ENCODE measurements around the gene DES.

The DES gene

GRCh38 chr2:219446689-219447088 is 28.5 kb downstream of the DES start:
- TF ChIP-seq, protein P1, sequence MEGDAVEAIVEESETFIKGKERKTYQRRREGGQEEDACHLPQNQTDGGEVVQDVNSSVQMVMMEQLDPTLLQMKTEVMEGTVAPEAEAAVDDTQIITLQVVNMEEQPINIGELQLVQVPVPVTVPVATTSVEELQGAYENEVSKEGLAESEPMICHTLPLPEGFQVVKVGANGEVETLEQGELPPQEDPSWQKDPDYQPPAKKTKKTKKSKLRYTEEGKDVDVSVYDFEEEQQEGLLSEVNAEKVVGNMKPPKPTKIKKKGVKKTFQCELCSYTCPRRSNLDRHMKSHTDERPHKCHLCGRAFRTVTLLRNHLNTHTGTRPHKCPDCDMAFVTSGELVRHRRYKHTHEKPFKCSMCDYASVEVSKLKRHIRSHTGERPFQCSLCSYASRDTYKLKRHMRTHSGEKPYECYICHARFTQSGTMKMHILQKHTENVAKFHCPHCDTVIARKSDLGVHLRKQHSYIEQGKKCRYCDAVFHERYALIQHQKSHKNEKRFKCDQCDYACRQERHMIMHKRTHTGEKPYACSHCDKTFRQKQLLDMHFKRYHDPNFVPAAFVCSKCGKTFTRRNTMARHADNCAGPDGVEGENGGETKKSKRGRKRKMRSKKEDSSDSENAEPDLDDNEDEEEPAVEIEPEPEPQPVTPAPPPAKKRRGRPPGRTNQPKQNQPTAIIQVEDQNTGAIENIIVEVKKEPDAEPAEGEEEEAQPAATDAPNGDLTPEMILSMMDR (IDR thresholded peaks at IDR 0.05; ENCODE audit: control insufficient read depth, insufficient read depth, low read depth, low read length, missing control alignments), result no peak
- no peak overlapping the region for H3K4me3 ChIP-seq (ENCODE audit: control insufficient read depth, low read depth, low read length)
- no peak for DNase-seq (ENCODE audit: low read depth)

DNA sequence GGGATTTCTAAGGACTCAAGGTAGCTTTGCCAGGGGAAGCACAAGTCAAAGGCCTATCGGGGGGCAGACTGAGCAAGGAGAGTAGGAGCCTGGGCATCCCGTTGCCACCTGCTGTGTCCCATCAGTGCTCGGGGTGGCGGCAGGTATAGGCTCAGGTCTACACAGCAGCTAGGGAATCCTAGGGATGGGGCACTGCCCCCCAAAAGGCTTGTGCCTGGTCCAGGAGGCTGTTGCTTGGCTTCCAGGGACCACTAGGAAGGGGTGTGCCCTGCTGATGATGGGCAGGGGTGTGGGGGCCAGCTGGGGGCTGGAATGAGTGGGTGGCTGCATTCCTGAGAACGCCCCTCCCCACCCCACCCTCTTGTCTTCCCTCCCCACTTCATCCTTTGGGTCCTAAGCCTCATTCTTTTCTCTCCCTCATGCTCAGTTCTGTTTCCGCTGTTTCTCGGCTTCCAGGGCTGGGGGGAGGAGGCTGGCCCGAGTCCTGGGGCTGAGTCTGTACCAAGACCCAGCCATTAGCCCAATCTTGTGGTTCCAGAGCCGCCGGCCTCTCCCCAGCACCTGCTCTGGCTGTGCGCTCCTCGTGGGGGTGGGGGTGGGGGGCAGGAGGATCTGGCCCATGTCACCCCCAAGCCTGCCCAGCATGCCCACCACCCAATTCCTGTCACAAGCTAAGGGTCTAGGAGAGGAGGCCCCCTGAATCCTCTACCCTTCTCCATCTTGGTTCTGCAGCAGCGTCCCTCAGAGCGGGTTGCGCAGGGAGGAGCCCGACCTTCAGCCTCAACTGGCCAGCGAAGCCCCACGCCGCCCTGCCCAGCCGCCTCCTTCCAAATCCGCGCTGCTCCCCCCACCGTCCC is 29.3 kb downstream of the DES start:
- H3K4me3 ChIP-seq (ENCODE audit: control insufficient read depth, low read depth, low read length), result no peak overlapping the region
- TF ChIP-seq, protein P1 (IDR thresholded peaks at IDR 0.05; ENCODE audit: control insufficient read depth, insufficient read depth, low read depth, low read length, missing control alignments), result no peak
- DNase-seq (ENCODE audit: low read depth), result no peak

DNA sequence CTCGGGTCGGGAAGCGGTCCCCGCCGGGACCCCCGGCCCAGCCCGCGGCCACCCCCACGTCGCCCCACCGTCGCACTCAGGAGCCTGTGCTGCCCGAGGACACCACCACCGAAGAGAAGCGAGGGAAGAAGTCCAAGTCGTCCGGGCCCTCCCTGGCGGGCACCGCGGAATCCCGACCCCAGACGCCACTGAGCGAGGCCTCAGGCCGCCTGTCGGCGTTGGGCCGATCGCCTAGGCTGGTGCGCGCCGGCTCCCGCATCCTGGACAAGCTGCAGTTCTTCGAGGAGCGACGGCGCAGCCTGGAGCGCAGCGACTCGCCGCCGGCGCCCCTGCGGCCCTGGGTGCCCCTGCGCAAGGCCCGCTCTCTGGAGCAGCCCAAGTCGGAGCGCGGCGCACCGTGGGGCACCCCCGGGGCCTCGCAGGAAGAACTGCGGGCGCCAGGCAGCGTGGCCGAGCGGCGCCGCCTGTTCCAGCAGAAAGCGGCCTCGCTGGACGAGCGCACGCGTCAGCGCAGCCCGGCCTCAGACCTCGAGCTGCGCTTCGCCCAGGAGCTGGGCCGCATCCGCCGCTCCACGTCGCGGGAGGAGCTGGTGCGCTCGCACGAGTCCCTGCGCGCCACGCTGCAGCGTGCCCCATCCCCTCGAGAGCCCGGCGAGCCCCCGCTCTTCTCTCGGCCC is 30.1 kb downstream of the DES start:
- TF ChIP-seq, protein P1 (IDR thresholded peaks at IDR 0.05; ENCODE audit: control insufficient read depth, insufficient read depth, low read depth, low read length, missing control alignments), result no peak
- DNase-seq (ENCODE audit: low read depth), result no peak
- H3K4me3 ChIP-seq (ENCODE audit: control insufficient read depth, low read depth, low read length), result no peak overlapping the region

DNA sequence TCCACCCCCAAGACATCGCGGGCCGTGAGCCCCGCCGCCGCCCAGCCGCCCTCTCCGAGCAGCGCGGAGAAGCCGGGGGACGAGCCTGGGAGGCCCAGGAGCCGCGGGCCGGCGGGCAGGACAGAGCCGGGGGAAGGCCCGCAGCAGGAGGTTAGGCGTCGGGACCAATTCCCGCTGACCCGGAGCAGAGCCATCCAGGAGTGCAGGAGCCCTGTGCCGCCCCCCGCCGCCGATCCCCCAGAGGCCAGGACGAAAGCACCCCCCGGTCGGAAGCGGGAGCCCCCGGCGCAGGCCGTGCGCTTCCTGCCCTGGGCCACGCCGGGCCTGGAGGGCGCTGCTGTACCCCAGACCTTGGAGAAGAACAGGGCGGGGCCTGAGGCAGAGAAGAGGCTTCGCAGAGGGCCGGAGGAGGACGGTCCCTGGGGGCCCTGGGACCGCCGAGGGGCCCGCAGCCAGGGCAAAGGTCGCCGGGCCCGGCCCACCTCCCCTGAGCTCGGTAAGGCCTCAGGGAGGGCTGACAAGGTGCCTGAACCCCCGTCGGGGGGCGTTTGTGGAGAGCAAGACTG is 30.7 kb downstream of the DES start:
- no peak overlapping the region for H3K4me3 ChIP-seq (ENCODE audit: control insufficient read depth, low read depth, low read length)
- DNase-seq (ENCODE audit: low read depth), result no peak
- TF ChIP-seq, protein P1 (IDR thresholded peaks at IDR 0.05; ENCODE audit: control insufficient read depth, insufficient read depth, low read depth, low read length, missing control alignments), result no peak

- no peak for DNase-seq (ENCODE audit: low read depth)
These were observed 31.4 kb downstream of the DES start for GRCh38 chr2:219449609-219450008.

GRCh38 chr2:219451661-219452360 is 33.6 kb downstream of the DES start:
- TF ChIP-seq, protein P1 (IDR thresholded peaks at IDR 0.05; ENCODE audit: control insufficient read depth, insufficient read depth, low read depth, low read length, missing control alignments), result no peak
- no peak for DNase-seq (ENCODE audit: low read depth)
- H3K4me3 ChIP-seq (ENCODE audit: control insufficient read depth, low read depth, low read length), result no peak overlapping the region

More at GRCh38 chr2:219449609-219450008, 31.4 kb downstream of the DES start:
- H3K4me3 ChIP-seq (ENCODE audit: control insufficient read depth, low read depth, low read length), result no peak overlapping the region
- TF ChIP-seq, protein P1 (IDR thresholded peaks at IDR 0.05; ENCODE audit: control insufficient read depth, insufficient read depth, low read depth, low read length, missing control alignments), result no peak

Measured in AG09309 (cell line).